CD4-positive, alpha-beta T cell (primary cell): ENCODE results near the gene GPR137B. TPM values are rescaled to one million over a fixed set of nuclear protein-coding genes. Genes with fewer than 3 reads are reported as not detected.

Source experiments
- ATAC-seq: fragments of 200-7000 bp; cut with Tn5 transposase; one replicate; pipeline ENCODE4 v1.10.0; 2022; ENCODE audit warnings: mild to moderate bottlenecking; ENCODE audit not compliant: poor library complexity
- CTCF ChIA-PET: fragments of 350-600 bp; sonication (Branson Sonifier 250); formaldehyde crosslinking; loops from one replicate; lab custom pipeline; 2021; ENCODE audit warnings: antibody characterized with exemption, inconsistent platforms; lab: Charles Lee
- POLR2A ChIA-PET: fragments of 350-600 bp; sonication (Branson Sonifier 250); formaldehyde crosslinking; loops from one replicate; lab custom pipeline; 2021; ENCODE audit warnings: antibody characterized with exemption, inconsistent platforms; lab: Charles Lee
- DNase-seq, 14 experiments: peaks; one replicate each; pipeline ENCODE4 v3.0.0-alpha.2; 2013 to 2020; ENCODE audit warnings: mixed read lengths in 2 of 14
- H3K27ac ChIP-seq, 2 donors: one replicate each; pipeline versions ENCODE4 v1.5.1 to v1.7.0; 2013; ENCODE audit warnings: low read length in 2 of 2, low read depth in 1 of 2, mild to moderate bottlenecking in 1 of 2
- H3K27me3 ChIP-seq, 2 experiments: 1 replicate in 1 of 2; 2 replicates in 1 of 2; pipeline versions ENCODE4 v1.6.1 to v1.7.0; 2013; ENCODE audit warnings: low read length in 2 of 2, control low read depth in 1 of 2, mild to moderate bottlenecking in 1 of 2, moderate library complexity in 1 of 2; ENCODE audit not compliant: insufficient read depth in 2 of 2, control insufficient read depth in 1 of 2
- H3K36me3 ChIP-seq: one replicate; pipeline ENCODE4 v1.6.1; 2013; ENCODE audit warnings: low read length, control low read depth; ENCODE audit not compliant: insufficient read depth
- H3K4me1 ChIP-seq: one replicate; pipeline ENCODE4 v1.6.1; 2013; ENCODE audit warnings: low read length, control low read depth; ENCODE audit not compliant: insufficient read depth
- H3K4me3 ChIP-seq: one replicate; pipeline ENCODE4 v1.5.1; 2013; ENCODE audit warnings: mild to moderate bottlenecking, low read length, moderate library complexity
- H3K9me3 ChIP-seq, 2 experiments: 1 replicate in 1 of 2; 2 replicates in 1 of 2; pipeline versions ENCODE4 v1.6.1 to v1.7.0; 2013; ENCODE audit warnings: low read length in 2 of 2, mild to moderate bottlenecking in 2 of 2, control low read depth in 1 of 2, moderate library complexity in 1 of 2; ENCODE audit not compliant: control insufficient read depth in 1 of 2, insufficient read depth in 1 of 2
- H3K27ac Mint-ChIP-seq: one replicate; pipeline ENCODE4 v1.8.0; 2020; ENCODE audit warnings: mixed read lengths
- H3K27me3 Mint-ChIP-seq: one replicate; pipeline ENCODE4 v1.8.0; 2021; ENCODE audit warnings: mixed read lengths
- H3K36me3 Mint-ChIP-seq: one replicate; pipeline ENCODE4 v1.8.0; 2021; ENCODE audit warnings: low read depth, mixed read lengths
- H3K4me1 Mint-ChIP-seq: one replicate; pipeline ENCODE4 v1.8.0; 2021; ENCODE audit warnings: low read depth, mixed read lengths
- H3K4me3 Mint-ChIP-seq: one replicate; pipeline ENCODE4 v1.8.0; 2020; ENCODE audit warnings: mild to moderate bottlenecking, mixed read lengths
- H3K9me3 Mint-ChIP-seq: one replicate; pipeline ENCODE4 v1.8.0; 2020; ENCODE audit warnings: mixed read lengths
- CTCF ChIP-seq: fragments of 200-600 bp; IDR thresholded peaks from one replicate; pipeline ENCODE4 v1.8.0; 2022; ENCODE audit warnings: antibody characterized with exemption, mild to moderate bottlenecking
- intact Hi-C, 2 experiments: fragments of 100-400 bp; cut with DNase I in 1 of 2; cut with micrococcal nuclease in 1 of 2; formaldehyde crosslinking; loops; one replicate each; pipeline versions ENCODE4 v1.15.1 to v1.9.0; 2023 to 2025; cut with DNase I, micrococcal nuclease
- total RNA-seq, 174 experiments: library from RNA in 2 of 174; stranded (reverse) in 2 of 174; gene quantifications; one replicate each; pipeline ENCODE4 v1.2.3 and lab custom pipeline; 2021 to 2026

The GPR137B gene
- total RNA-seq, 2 experiments from 2014 or later, result 6.3 to 7.4 TPM

GRCh38 chr1:236132420-236133046 is 9.8 kb upstream of the GPR137B start:
- H3K27ac Mint-ChIP-seq, result no peak overlapping the region
- Histone ChIP-seq H3K4me1 (no peaks in the 10 kb centered on the region), H3K9me3 (no peaks in the 10 kb centered on the region), H3K27ac (no peak overlapping the region), H3K36me3 (no peaks in the 10 kb centered on the region), H3K27me3 (peaks cover 0 to 13% of the 10 kb centered on the region in 2 experiments), H3K4me3 (no peak overlapping the region)
- DNase-seq (no peak), ATAC-seq (no peak)
- ChIA-PET CTCF (interaction anchor here (0.5 to 1.0 kb wide), 3 partner anchors 9 to 1968 kb away, joined by 3 to 4 read pairs (median 3); no protein-coding TSS in a partner anchor), POLR2A (interaction anchor here (0.7 kb wide), 1 partner anchor 360 kb away, joined by 5 read pairs; no protein-coding TSS in a partner anchor)
- H3K36me3 Mint-ChIP-seq, result no peaks in the 10 kb centered on the region
- H3K9me3 Mint-ChIP-seq, result no peaks in the 10 kb centered on the region
- intact Hi-C loops, result no loop called here
- no peak overlapping the region for H3K4me3 Mint-ChIP-seq
- no peak for TF ChIP-seq CTCF
- no peaks in the 10 kb centered on the region for H3K4me1 Mint-ChIP-seq
- H3K27me3 Mint-ChIP-seq, result peaks cover 38% of the 10 kb centered on the region

- intact Hi-C loops, result no loop called here
Measured at GRCh38 chr1:236133339-236133738, 9.0 kb upstream of the GPR137B start.

GRCh38 chr1:236133802-236134201 is 8.5 kb upstream of the GPR137B start:
- no peak for TF ChIP-seq CTCF
- Mint-ChIP-seq H3K9me3 (no peaks in the 10 kb centered on the region), H3K36me3 (no peaks in the 10 kb centered on the region), H3K4me1 (no peaks in the 10 kb centered on the region), H3K27me3 (peaks cover 47% of the 10 kb centered on the region), H3K4me3 (no peak overlapping the region), H3K27ac (no peak overlapping the region)
- no peak for DNase-seq
- ChIA-PET CTCF (no interaction called here), POLR2A (no interaction called here)
- Histone ChIP-seq H3K27ac (no peak overlapping the region), H3K27me3 (peaks cover 0 to 13% of the 10 kb centered on the region in 2 experiments), H3K36me3 (no peaks in the 10 kb centered on the region), H3K9me3 (no peaks in the 10 kb centered on the region), H3K4me1 (no peaks in the 10 kb centered on the region), H3K4me3 (no peak overlapping the region)
- intact Hi-C loops, result no loop called here
- no peak for ATAC-seq

More at GRCh38 chr1:236133339-236133738, 9.0 kb upstream of the GPR137B start:
- Histone ChIP-seq H3K4me1 (no peaks in the 10 kb centered on the region), H3K36me3 (no peaks in the 10 kb centered on the region), H3K9me3 (no peaks in the 10 kb centered on the region), H3K4me3 (no peak overlapping the region), H3K27ac (no peak overlapping the region), H3K27me3 (peaks cover 0 to 13% of the 10 kb centered on the region in 2 experiments)
- DNase-seq (no peak), ATAC-seq (no peak)
- no peak overlapping the region for H3K27ac Mint-ChIP-seq
- ChIA-PET POLR2A (no interaction called here), CTCF (interaction anchor here (0.7 to 1.0 kb wide), 2 partner anchors 8 to 626 kb away, joined by 3 to 4 read pairs; no protein-coding TSS in a partner anchor)
- H3K9me3 Mint-ChIP-seq, result no peaks in the 10 kb centered on the region
- no peaks in the 10 kb centered on the region for H3K36me3 Mint-ChIP-seq
- H3K4me3 Mint-ChIP-seq, result no peak overlapping the region
- peaks cover 42% of the 10 kb centered on the region for H3K27me3 Mint-ChIP-seq
- H3K4me1 Mint-ChIP-seq, result no peaks in the 10 kb centered on the region
- no peak for TF ChIP-seq CTCF
